ENCODE measurements around the gene CCDC183.

DNA sequence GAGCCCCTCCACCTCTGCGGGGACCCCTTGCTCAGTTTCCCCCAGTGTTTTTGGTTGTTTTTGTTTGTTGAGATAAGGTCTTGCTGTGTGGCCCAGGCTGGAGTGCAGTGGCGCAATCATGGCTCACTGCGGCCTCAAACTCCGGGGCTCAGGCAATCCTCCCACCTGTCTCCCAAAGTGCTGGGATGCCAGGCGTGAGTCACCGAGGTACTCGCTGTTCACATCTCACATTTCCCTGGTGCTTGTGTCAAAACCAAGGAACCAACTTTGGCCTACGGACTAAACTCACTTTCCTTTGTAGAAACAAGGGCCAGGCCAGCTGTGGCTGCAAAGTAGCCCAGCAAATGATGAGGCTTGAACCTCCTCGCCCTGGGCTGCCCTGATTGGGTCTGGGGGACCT, 36.4 kb downstream of the CCDC183 start:
- TF ChIP-seq, protein P1, sequence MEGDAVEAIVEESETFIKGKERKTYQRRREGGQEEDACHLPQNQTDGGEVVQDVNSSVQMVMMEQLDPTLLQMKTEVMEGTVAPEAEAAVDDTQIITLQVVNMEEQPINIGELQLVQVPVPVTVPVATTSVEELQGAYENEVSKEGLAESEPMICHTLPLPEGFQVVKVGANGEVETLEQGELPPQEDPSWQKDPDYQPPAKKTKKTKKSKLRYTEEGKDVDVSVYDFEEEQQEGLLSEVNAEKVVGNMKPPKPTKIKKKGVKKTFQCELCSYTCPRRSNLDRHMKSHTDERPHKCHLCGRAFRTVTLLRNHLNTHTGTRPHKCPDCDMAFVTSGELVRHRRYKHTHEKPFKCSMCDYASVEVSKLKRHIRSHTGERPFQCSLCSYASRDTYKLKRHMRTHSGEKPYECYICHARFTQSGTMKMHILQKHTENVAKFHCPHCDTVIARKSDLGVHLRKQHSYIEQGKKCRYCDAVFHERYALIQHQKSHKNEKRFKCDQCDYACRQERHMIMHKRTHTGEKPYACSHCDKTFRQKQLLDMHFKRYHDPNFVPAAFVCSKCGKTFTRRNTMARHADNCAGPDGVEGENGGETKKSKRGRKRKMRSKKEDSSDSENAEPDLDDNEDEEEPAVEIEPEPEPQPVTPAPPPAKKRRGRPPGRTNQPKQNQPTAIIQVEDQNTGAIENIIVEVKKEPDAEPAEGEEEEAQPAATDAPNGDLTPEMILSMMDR (IDR thresholded peaks at IDR 0.05; ENCODE audit: low read depth, low read length, missing input control) = no peak
- TF ChIP-seq YY1 (IDR thresholded peaks at IDR 0.05) = no peak
- TF ChIP-seq, protein P2, sequence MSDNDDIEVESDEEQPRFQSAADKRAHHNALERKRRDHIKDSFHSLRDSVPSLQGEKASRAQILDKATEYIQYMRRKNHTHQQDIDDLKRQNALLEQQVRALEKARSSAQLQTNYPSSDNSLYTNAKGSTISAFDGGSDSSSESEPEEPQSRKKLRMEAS (IDR thresholded peaks at IDR 0.05) = no peak
- no peak for TF ChIP-seq SP1 (IDR thresholded peaks at IDR 0.05)
- TF ChIP-seq TAF1 (conservative IDR thresholded peaks at IDR 0.05) = no peak
- no peak for TF ChIP-seq RAD21 (IDR thresholded peaks at IDR 0.05)
- TF ChIP-seq RXRA (IDR thresholded peaks at IDR 0.05) = no peak
- TF ChIP-seq GABPA (IDR thresholded peaks at IDR 0.05 in 1 of 2, conservative IDR thresholded peaks at IDR 0.05 in 1 of 2) = no peak
- TF ChIP-seq, protein P3, sequence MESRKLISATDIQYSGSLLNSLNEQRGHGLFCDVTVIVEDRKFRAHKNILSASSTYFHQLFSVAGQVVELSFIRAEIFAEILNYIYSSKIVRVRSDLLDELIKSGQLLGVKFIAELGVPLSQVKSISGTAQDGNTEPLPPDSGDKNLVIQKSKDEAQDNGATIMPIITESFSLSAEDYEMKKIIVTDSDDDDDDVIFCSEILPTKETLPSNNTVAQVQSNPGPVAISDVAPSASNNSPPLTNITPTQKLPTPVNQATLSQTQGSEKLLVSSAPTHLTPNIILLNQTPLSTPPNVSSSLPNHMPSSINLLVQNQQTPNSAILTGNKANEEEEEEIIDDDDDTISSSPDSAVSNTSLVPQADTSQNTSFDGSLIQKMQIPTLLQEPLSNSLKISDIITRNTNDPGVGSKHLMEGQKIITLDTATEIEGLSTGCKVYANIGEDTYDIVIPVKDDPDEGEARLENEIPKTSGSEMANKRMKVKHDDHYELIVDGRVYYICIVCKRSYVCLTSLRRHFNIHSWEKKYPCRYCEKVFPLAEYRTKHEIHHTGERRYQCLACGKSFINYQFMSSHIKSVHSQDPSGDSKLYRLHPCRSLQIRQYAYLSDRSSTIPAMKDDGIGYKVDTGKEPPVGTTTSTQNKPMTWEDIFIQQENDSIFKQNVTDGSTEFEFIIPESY (IDR thresholded peaks at IDR 0.05) = no peak
- TF ChIP-seq, protein P4, sequence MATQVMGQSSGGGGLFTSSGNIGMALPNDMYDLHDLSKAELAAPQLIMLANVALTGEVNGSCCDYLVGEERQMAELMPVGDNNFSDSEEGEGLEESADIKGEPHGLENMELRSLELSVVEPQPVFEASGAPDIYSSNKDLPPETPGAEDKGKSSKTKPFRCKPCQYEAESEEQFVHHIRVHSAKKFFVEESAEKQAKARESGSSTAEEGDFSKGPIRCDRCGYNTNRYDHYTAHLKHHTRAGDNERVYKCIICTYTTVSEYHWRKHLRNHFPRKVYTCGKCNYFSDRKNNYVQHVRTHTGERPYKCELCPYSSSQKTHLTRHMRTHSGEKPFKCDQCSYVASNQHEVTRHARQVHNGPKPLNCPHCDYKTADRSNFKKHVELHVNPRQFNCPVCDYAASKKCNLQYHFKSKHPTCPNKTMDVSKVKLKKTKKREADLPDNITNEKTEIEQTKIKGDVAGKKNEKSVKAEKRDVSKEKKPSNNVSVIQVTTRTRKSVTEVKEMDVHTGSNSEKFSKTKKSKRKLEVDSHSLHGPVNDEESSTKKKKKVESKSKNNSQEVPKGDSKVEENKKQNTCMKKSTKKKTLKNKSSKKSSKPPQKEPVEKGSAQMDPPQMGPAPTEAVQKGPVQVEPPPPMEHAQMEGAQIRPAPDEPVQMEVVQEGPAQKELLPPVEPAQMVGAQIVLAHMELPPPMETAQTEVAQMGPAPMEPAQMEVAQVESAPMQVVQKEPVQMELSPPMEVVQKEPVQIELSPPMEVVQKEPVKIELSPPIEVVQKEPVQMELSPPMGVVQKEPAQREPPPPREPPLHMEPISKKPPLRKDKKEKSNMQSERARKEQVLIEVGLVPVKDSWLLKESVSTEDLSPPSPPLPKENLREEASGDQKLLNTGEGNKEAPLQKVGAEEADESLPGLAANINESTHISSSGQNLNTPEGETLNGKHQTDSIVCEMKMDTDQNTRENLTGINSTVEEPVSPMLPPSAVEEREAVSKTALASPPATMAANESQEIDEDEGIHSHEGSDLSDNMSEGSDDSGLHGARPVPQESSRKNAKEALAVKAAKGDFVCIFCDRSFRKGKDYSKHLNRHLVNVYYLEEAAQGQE (IDR thresholded peaks at IDR 0.05) = no peak
